Stomach (tissue), 9 donors: Measurements from ENCODE around the gene CMKLR1. TPM values are rescaled to one million over a fixed set of nuclear protein-coding genes. Genes with fewer than 3 reads are reported as not detected.

Experiments used
- DNase-seq, 2 donors: peaks; one replicate each; pipeline versions ENCODE4 v3.0.0 to v3.0.0-alpha.2; 2013 to 2019
- H3K27ac ChIP-seq, 5 donors: fragments of 200-600 bp in 4 of 5; sonication (generic) in 4 of 5; one replicate each; pipeline ENCODE4 v1.5.1; 2013 to 2019; ENCODE audit warnings: mild to moderate bottlenecking in 1 of 5, moderate library complexity in 1 of 5
- H3K27me3 ChIP-seq, 3 donors: fragments of 200-600 bp; sonication (generic); one replicate each; pipeline ENCODE4 v1.5.1; 2017 to 2019; ENCODE audit warnings: mixed run types in 1 of 3
- H3K36me3 ChIP-seq, 4 donors: fragments of 200-600 bp; sonication (generic); 1 replicate in 3 of 4; 2 replicates in 1 of 4; pipeline ENCODE4 v1.5.1; 2016 to 2019
- H3K4me1 ChIP-seq, 4 donors: fragments of 200-600 bp; sonication (generic); one replicate each; pipeline ENCODE4 v1.5.1; 2016 to 2019
- H3K4me3 ChIP-seq, 4 donors: fragments of 200-600 bp; sonication (generic) in 3 of 4; one replicate each; pipeline ENCODE4 v1.5.1; 2016 to 2019; ENCODE audit warnings: mild to moderate bottlenecking in 1 of 4
- H3K9me3 ChIP-seq, 4 donors: fragments of 200-600 bp; sonication (generic); one replicate each; pipeline ENCODE4 v1.5.1; 2016 to 2019
- CTCF ChIP-seq, 7 experiments: fragments of 450-650 bp in 4 of 7; fragments of 200-600 bp in 3 of 7; sonication (generic) in 3 of 7; IDR thresholded peaks; one replicate each; pipeline ENCODE4 v1.5.1; 2016 to 2019; ENCODE audit warnings: antibody characterized with exemption in 7 of 7, control low read depth in 2 of 7, mild to moderate bottlenecking in 1 of 7
- EP300 ChIP-seq: sonication (generic); formaldehyde crosslinking; IDR thresholded peaks from one replicate; pipeline ENCODE4 v1.6.1; 2017; ENCODE audit warnings: antibody characterized with exemption
- POLR2A ChIP-seq, 4 donors: fragments of 450-650 bp; IDR thresholded peaks; one replicate each; pipeline ENCODE4 v1.6.1; 2016; ENCODE audit warnings: antibody characterized with exemption in 4 of 4, control low read depth in 2 of 4, mild to moderate bottlenecking in 1 of 4, moderate library complexity in 1 of 4
- POLR2AphosphoS5 ChIP-seq, 3 donors: sonication (generic); formaldehyde crosslinking; IDR thresholded peaks; one replicate each; pipeline ENCODE4 v1.6.1; 2016; ENCODE audit warnings: antibody characterized with exemption in 3 of 3
- WGBS, 5 donors: extraction: QIAGEN DNeasy Blood & Tissue Kit in 3 of 5; methylation state at CpG; one replicate each; pipeline versions ENCODE4 v1.1.5 to v1.1.7; 2013 to 2018; 5-methylcytosine and 5-hydroxymethylcytosine counted together
- intact Hi-C: fragments of 100-400 bp; cut with DNase I; formaldehyde crosslinking; loops from one replicate; pipeline ENCODE4 v1.15.1; 2023; ENCODE audit warnings: low total_unique reads
- polyA plus RNA-seq, 3 donors: library from polyadenylated mRNA; stranded (reverse); fragments of 200-250 nt; gene quantifications; one replicate each; pipeline ENCODE4 v1.2.3, GENCODE V29; 2013
- total RNA-seq, 5 donors: library from RNA; depleted of rRNA; stranded (reverse); fragments of >200 nt; gene quantifications; one replicate each; pipeline versions ENCODE4 v1.1.0 to v1.2.3, GENCODE V29; 2014 to 2016
- donor health status: healthy with polysubstance abuse.
- donor health status: Bipolar disorder and iron deficiency.
- donor health status: healthy.

CMKLR1 gene
- total and polyA plus RNA-seq, 8 donors: 0.45 to 46.1 (median 2.3) TPM

GRCh38 chr12:108270849-108271143, 68.3 kb downstream of the CMKLR1 start:
- WGBS, 5 donors: 48 to 75% (median 65%) methylated on average over 2 of the region's 2 CpGs
- Histone ChIP-seq H3K9me3 (peaks cover 0 to 7% (median 1%) of the 10 kb centered on the region in 4 donors), H3K4me3 (no peak overlapping the region), H3K4me1 (no peaks in the 10 kb centered on the region), H3K36me3 (no peaks in the 10 kb centered on the region), H3K27me3 (no peaks in the 10 kb centered on the region), H3K27ac (no peak overlapping the region)
- TF ChIP-seq CTCF (IDR thresholded peaks at IDR 0.05) (no peak), POLR2A (IDR thresholded peaks at IDR 0.05) (no peak)
- no peak for DNase-seq
- intact Hi-C loops: no loop called here

- no peak for DNase-seq
- H3K4me1 ChIP-seq: no peaks in the 10 kb centered on the region
- no peaks in the 10 kb centered on the region for H3K27me3 ChIP-seq
- no peaks in the 10 kb centered on the region for H3K36me3 ChIP-seq
- 24 to 46% (median 33%) methylated on average over 2 of the region's 2 CpGs for WGBS, 5 donors
- no peak overlapping the region for H3K27ac ChIP-seq
- no peak overlapping the region for H3K4me3 ChIP-seq
- TF ChIP-seq POLR2AphosphoS5 (IDR thresholded peaks at IDR 0.05) (no peak), EP300 (no peak), CTCF (IDR thresholded peaks at IDR 0.05) (no peak), POLR2A (IDR thresholded peaks at IDR 0.05) (no peak)
- peaks cover 0 to 7% (median 1%) of the 10 kb centered on the region in 4 donors for H3K9me3 ChIP-seq
- intact Hi-C loops: no loop called here
Observed at GRCh38 chr12:108270035-108270848, 68.9 kb downstream of the CMKLR1 start.

- DNase-seq: no peak
- Histone ChIP-seq H3K4me3 (no peak overlapping the region), H3K27ac (no peak overlapping the region), H3K27me3 (peaks cover 0 to 6% (median 0%) of the 10 kb centered on the region in 3 donors), H3K9me3 (peaks cover 0 to 3% (median 0%) of the 10 kb centered on the region in 4 donors), H3K4me1 (no peaks in the 10 kb centered on the region), H3K36me3 (no peaks in the 10 kb centered on the region)
- 45 to 88% (median 71%) methylated on average over 1 of the region's 1 CpG for WGBS, 5 donors
- intact Hi-C loops: no loop called here
- TF ChIP-seq POLR2A (IDR thresholded peaks at IDR 0.05) (no peak), POLR2AphosphoS5 (IDR thresholded peaks at IDR 0.05) (no peak), CTCF (IDR thresholded peaks at IDR 0.05) (no peak), EP300 (no peak)
Observed at GRCh38 chr12:108269224-108269623, 69.9 kb downstream of the CMKLR1 start.

- no peak for DNase-seq
- H3K4me3 ChIP-seq: no peak overlapping the region
- intact Hi-C loops: no loop called here
- no peak overlapping the region for H3K27ac ChIP-seq
- no peaks in the 10 kb centered on the region for H3K36me3 ChIP-seq
- WGBS, 5 donors: 14 to 41% (median 29%) methylated on average over 1 of the region's 1 CpG
- H3K9me3 ChIP-seq: peaks cover 0 to 3% (median 0%) of the 10 kb centered on the region in 4 donors
- no peaks in the 10 kb centered on the region for H3K4me1 ChIP-seq
- peaks cover 0 to 14% (median 0%) of the 10 kb centered on the region in 3 donors for H3K27me3 ChIP-seq
- no peak for TF ChIP-seq EP300
- TF ChIP-seq POLR2AphosphoS5 (IDR thresholded peaks at IDR 0.05): no peak
- no peak for TF ChIP-seq POLR2A (IDR thresholded peaks at IDR 0.05)
- no peak for TF ChIP-seq CTCF (IDR thresholded peaks at IDR 0.05)
Observed at GRCh38 chr12:108268397-108268796, 70.7 kb downstream of the CMKLR1 start.
